ENCODE data around the gene GGT7. TPM values are rescaled to one million over a fixed set of nuclear protein-coding genes. Genes with fewer than 3 reads are reported as not detected.

The GGT7 gene
- total and polyA plus RNA-seq, 9 of the 15 experiments (the other 6 are each of a cell fraction or from before 2014, with no cell fraction given), result 0.04 to 18.3 (median 5.9) TPM

DNA sequence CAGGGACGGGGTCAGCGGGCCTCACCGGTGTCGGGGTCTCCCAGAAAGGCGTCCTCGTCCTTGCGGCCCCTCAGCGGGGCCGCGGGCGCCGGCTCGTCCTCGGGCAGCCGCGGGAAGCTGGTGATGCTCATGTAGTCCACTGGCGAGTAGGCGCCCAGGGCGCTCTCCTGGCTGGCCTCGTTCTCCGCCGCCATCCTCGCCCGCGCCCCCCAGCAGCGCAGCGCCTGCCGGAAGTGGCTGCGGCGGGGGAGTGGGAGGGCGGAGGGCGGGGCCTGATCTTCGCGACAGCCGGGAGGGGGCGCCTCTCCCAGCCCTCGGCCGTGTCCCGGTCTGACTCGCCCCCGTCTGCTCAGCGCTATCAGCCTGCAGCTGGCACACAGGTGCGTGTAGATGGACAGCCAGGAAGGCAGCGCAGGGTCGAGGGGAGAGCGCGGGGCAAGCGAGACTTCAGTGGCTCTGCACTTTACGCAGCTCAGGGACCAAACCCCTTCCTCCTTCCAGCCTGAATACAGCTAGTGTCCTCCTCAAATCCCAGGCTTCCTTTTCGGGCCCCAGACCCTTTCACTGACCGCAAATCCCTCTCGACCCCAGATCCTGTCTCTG is at the start of gene GGT7 (continued):
- TF ChIP-seq, protein P1, sequence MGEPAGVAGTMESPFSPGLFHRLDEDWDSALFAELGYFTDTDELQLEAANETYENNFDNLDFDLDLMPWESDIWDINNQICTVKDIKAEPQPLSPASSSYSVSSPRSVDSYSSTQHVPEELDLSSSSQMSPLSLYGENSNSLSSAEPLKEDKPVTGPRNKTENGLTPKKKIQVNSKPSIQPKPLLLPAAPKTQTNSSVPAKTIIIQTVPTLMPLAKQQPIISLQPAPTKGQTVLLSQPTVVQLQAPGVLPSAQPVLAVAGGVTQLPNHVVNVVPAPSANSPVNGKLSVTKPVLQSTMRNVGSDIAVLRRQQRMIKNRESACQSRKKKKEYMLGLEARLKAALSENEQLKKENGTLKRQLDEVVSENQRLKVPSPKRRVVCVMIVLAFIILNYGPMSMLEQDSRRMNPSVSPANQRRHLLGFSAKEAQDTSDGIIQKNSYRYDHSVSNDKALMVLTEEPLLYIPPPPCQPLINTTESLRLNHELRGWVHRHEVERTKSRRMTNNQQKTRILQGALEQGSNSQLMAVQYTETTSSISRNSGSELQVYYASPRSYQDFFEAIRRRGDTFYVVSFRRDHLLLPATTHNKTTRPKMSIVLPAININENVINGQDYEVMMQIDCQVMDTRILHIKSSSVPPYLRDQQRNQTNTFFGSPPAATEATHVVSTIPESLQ (CRISPR knock-in tag; IDR thresholded peaks at IDR 0.05), result peak; percentile 63; the same call in 1 of the 2 replicates
- no peak for TF ChIP-seq ZSCAN32 (CRISPR knock-in tag; IDR thresholded peaks at IDR 0.05)
- no peak for TF ChIP-seq BMI1 (IDR thresholded peaks at IDR 0.05; ENCODE audit: low read length)
- TF ChIP-seq, protein P2, sequence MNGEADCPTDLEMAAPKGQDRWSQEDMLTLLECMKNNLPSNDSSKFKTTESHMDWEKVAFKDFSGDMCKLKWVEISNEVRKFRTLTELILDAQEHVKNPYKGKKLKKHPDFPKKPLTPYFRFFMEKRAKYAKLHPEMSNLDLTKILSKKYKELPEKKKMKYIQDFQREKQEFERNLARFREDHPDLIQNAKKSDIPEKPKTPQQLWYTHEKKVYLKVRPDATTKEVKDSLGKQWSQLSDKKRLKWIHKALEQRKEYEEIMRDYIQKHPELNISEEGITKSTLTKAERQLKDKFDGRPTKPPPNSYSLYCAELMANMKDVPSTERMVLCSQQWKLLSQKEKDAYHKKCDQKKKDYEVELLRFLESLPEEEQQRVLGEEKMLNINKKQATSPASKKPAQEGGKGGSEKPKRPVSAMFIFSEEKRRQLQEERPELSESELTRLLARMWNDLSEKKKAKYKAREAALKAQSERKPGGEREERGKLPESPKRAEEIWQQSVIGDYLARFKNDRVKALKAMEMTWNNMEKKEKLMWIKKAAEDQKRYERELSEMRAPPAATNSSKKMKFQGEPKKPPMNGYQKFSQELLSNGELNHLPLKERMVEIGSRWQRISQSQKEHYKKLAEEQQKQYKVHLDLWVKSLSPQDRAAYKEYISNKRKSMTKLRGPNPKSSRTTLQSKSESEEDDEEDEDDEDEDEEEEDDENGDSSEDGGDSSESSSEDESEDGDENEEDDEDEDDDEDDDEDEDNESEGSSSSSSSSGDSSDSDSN (IDR thresholded peaks at IDR 0.05; ENCODE audit: borderline replicate concordance in 1 of 2, low read depth in 2 of 2, low read length in 2 of 2), result no peak
- TF ChIP-seq ZNF175 (CRISPR knock-in tag; IDR thresholded peaks at IDR 0.05; ENCODE audit: low read depth), result no peak
- no peak for TF ChIP-seq RFX1 (IDR thresholded peaks at IDR 0.05)
- no peak for TF ChIP-seq POU5F1 (IDR thresholded peaks at IDR 0.05; ENCODE audit: borderline replicate concordance, low read depth, low read length, partially characterized antibody)
- TF ChIP-seq ZNF668 (CRISPR knock-in tag; IDR thresholded peaks at IDR 0.05), result no peak
- TF ChIP-seq EWSR1 (IDR thresholded peaks at IDR 0.05; ENCODE audit: borderline replicate concordance, low read depth, partially characterized antibody), result no peak
- TF ChIP-seq NR3C1 (CRISPR knock-in tag; IDR thresholded peaks at IDR 0.05), result no peak
- TF ChIP-seq POLR2B (IDR thresholded peaks at IDR 0.05; ENCODE audit: low read depth, partially characterized antibody), result peak; percentile 31
- TF ChIP-seq, protein P3, sequence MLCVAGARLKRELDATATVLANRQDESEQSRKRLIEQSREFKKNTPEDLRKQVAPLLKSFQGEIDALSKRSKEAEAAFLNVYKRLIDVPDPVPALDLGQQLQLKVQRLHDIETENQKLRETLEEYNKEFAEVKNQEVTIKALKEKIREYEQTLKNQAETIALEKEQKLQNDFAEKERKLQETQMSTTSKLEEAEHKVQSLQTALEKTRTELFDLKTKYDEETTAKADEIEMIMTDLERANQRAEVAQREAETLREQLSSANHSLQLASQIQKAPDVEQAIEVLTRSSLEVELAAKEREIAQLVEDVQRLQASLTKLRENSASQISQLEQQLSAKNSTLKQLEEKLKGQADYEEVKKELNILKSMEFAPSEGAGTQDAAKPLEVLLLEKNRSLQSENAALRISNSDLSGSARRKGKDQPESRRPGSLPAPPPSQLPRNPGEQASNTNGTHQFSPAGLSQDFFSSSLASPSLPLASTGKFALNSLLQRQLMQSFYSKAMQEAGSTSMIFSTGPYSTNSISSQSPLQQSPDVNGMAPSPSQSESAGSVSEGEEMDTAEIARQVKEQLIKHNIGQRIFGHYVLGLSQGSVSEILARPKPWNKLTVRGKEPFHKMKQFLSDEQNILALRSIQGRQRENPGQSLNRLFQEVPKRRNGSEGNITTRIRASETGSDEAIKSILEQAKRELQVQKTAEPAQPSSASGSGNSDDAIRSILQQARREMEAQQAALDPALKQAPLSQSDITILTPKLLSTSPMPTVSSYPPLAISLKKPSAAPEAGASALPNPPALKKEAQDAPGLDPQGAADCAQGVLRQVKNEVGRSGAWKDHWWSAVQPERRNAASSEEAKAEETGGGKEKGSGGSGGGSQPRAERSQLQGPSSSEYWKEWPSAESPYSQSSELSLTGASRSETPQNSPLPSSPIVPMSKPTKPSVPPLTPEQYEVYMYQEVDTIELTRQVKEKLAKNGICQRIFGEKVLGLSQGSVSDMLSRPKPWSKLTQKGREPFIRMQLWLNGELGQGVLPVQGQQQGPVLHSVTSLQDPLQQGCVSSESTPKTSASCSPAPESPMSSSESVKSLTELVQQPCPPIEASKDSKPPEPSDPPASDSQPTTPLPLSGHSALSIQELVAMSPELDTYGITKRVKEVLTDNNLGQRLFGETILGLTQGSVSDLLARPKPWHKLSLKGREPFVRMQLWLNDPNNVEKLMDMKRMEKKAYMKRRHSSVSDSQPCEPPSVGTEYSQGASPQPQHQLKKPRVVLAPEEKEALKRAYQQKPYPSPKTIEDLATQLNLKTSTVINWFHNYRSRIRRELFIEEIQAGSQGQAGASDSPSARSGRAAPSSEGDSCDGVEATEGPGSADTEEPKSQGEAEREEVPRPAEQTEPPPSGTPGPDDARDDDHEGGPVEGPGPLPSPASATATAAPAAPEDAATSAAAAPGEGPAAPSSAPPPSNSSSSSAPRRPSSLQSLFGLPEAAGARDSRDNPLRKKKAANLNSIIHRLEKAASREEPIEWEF (CRISPR knock-in tag; IDR thresholded peaks at IDR 0.05), result no peak
- no peak for TF ChIP-seq BRCA1 (IDR thresholded peaks at IDR 0.05)
- TF ChIP-seq BRCA1 (CRISPR knock-in tag; IDR thresholded peaks at IDR 0.05), result no peak
- no peak for TF ChIP-seq CBX5 (IDR thresholded peaks at IDR 0.05; ENCODE audit: borderline replicate concordance, low read depth)
- peak; percentile 78 for TF ChIP-seq CBFA2T3 (IDR thresholded peaks at IDR 0.05)
- TF ChIP-seq SRSF9 (IDR thresholded peaks at IDR 0.05; ENCODE audit: borderline replicate concordance, low read depth, low read length), result no peak
- no peak for TF ChIP-seq MCM3 (IDR thresholded peaks at IDR 0.05)
- TF ChIP-seq ZNF140 (CRISPR knock-in tag; IDR thresholded peaks at IDR 0.05), result no peak
- TF ChIP-seq ZBTB1 (CRISPR knock-in tag; IDR thresholded peaks at IDR 0.05; ENCODE audit: borderline replicate concordance, low read depth), result no peak
- TF ChIP-seq TRIM24 (IDR thresholded peaks at IDR 0.05), result no peak
